ENCODE measurements around the gene LENG8. TPM values are rescaled to one million over a fixed set of nuclear protein-coding genes. Genes with fewer than 3 reads are reported as not detected.

LENG8 gene
- total and polyA plus RNA-seq, 2 of the 8 experiments (the other 6 are each of a cell fraction or from before 2014, with no cell fraction given), result 62.2 to 108 TPM

- POLR2A ChIA-PET (ENCODE audit: partially characterized antibody), result interaction anchor here (1.0 to 6.7 kb wide), 7 partner anchors 9 to 621 kb away, joined by 3 to 129 read pairs (median 3); partner anchors contain the start of genes CDC42EP5 and LENG8
- CTCF ChIA-PET (ENCODE audit: partially characterized antibody), result interaction anchor here (0.7 to 0.9 kb wide), 2 partner anchors 61 to 1167 kb away, joined by 3 read pairs; no protein-coding TSS in a partner anchor
- no peak for TF ChIP-seq NRF1 (IDR thresholded peaks at IDR 0.05; ENCODE audit: low read depth, low read length)
- no peak for TF ChIP-seq POLR2A (IDR thresholded peaks at IDR 0.05; ENCODE audit: control extremely low read depth in 1 of 2, low read depth in 2 of 2, low read length in 2 of 2)
- no peak for TF ChIP-seq RXRA (IDR thresholded peaks at IDR 0.05; ENCODE audit: insufficient read depth, low read depth, low read length)
- no peak for TF ChIP-seq CTBP2 (IDR thresholded peaks at IDR 0.05; ENCODE audit: borderline replicate concordance, insufficient read depth, insufficient read length, low read length)
- no peak for TF ChIP-seq TEAD4 (IDR thresholded peaks at IDR 0.05; ENCODE audit: low read depth, low read length)
- Histone ChIP-seq H3K79me2 (ENCODE audit: control insufficient read depth in 1 of 2, insufficient read depth in 2 of 2, low read length in 2 of 2) (peaks cover 0 to 4% of the 10 kb centered on the region in 2 experiments; a peak in 1 of 4 replicates), H3K27me3 (replicated peaks in 1 of 4; ENCODE audit: control insufficient read depth in 3 of 4, extremely low read depth in 1 of 4, insufficient read depth in 3 of 4, low read length in 3 of 4) (no peaks in the 10 kb centered on the region), H4K5ac (ENCODE audit: insufficient read length, low read depth, low read length) (no peak overlapping the region), H3K4me2 (ENCODE audit: insufficient read depth in 1 of 2, low read depth in 2 of 2, low read length in 2 of 2) (no peak overlapping the region), H3K4ac (replicated peaks; ENCODE audit: insufficient read length, low read depth, low read length) (no peak overlapping the region), H4K8ac (ENCODE audit: extremely low read depth, insufficient read depth, low read length) (no peak overlapping the region), H2BK5ac (ENCODE audit: low read depth, low read length) (no peak overlapping the region; the same call in 1 of the 2 replicates), H3K9me3 (ENCODE audit: insufficient read depth in 2 of 2, low read depth in 1 of 2, low read length in 1 of 2) (no peaks in the 10 kb centered on the region), H2BK120ac (replicated peaks; ENCODE audit: low read depth, low read length) (no peak overlapping the region), H3K36me3 (ENCODE audit: control insufficient read depth in 2 of 4, insufficient read depth in 4 of 4, low read length in 3 of 4) (peaks cover 27 to 55% (median 47%) of the 10 kb centered on the region in 4 experiments; a peak in 7 of 8 replicates), H3K9ac (replicated peaks in 1 of 4; ENCODE audit: extremely low read depth in 1 of 4, low read depth in 3 of 4, low read length in 3 of 4) (no peak overlapping the region), H2BK12ac (ENCODE audit: low read depth, low read length) (no peak overlapping the region), H3K14ac (ENCODE audit: insufficient read length) (no peak overlapping the region), H4K91ac (replicated peaks; ENCODE audit: insufficient read length, low read length) (no peak overlapping the region), H3K27ac (ENCODE audit: low read depth, low read length) (no peak overlapping the region), H3K23ac (ENCODE audit: insufficient read length) (no peak overlapping the region), H4K20me1 (replicated peaks in 1 of 2; ENCODE audit: control insufficient read depth in 1 of 2, insufficient read depth in 2 of 2, low read length in 2 of 2) (peaks cover 10 to 38% of the 10 kb centered on the region in 2 experiments), H3K4me1 (replicated peaks in 1 of 4; ENCODE audit: control insufficient read depth in 3 of 4, insufficient read depth in 4 of 4, low read length in 3 of 4) (peaks cover 0 to 8% (median 5%) of the 10 kb centered on the region in 4 experiments; a peak in 5 of 7 replicates), H2BK20ac (ENCODE audit: low read length) (no peak overlapping the region), H2BK15ac (ENCODE audit: low read length) (no peak overlapping the region), H2AK5ac (ENCODE audit: low read depth, low read length) (no peak overlapping the region), H3K18ac (ENCODE audit: extremely low read depth, low read length) (no peak overlapping the region), H3K79me1 (ENCODE audit: low read depth, low read length) (peaks cover 15% of the 10 kb centered on the region), H3K4me3 (ENCODE audit: extremely low read depth in 1 of 4, insufficient read depth in 2 of 4, low read depth in 3 of 4, low read length in 4 of 4) (no peak overlapping the region), H2AFZ (ENCODE audit: low read length) (no peak overlapping the region), H3K23me2 (ENCODE audit: low read depth, low read length) (peaks cover 5% of the 10 kb centered on the region; the same call in 1 of the 2 replicates), H3K56ac (replicated peaks; ENCODE audit: insufficient read length, low read depth, low read length) (no peak overlapping the region)
- FAIRE-seq, result no peak
- 84% methylated on average over 13 of the region's 16 CpGs; no CpG with 5 or more reads in 1 of the 2 experiments for WGBS, 2 experiments (ENCODE audit: extremely low coverage in 1 of 2, insufficient coverage in 1 of 2, insufficient read length in 1 of 2, insufficient replicate concordance in 2 of 2, low coverage in 1 of 2, low lambda C conversion rate in 2 of 2, missing lambda C conversion rate in 1 of 2)
- no peak for DNase-seq (ENCODE audit: low read depth in 1 of 2, low spot score in 2 of 2)
Observed at GRCh38 chr19:54459282-54460229, 10.6 kb downstream of the LENG8 start.

All from H1 (cell line).